Endodermal cell (in vitro differentiated cells): Measurements from ENCODE around the gene TNFAIP8L1. TPM values are rescaled to one million over a fixed set of nuclear protein-coding genes. Genes with fewer than 3 reads are reported as not detected.

Source experiments
- DNase-seq: peaks from one replicate; pipeline ENCODE4 v3.0.0-alpha.2; 2017
- H3K27ac ChIP-seq: 2 replicates; pipeline ENCODE4 v1.5.1; 2013; ENCODE audit warnings: mild to moderate bottlenecking, low read depth, low read length, moderate library complexity
- H3K27me3 ChIP-seq: 2 replicates; pipeline ENCODE4 v1.6.1; 2013; ENCODE audit warnings: mild to moderate bottlenecking, low read length, moderate library complexity; ENCODE audit not compliant: insufficient read depth, control insufficient read depth, poor library complexity, severe bottlenecking
- H3K36me3 ChIP-seq: 2 replicates; pipeline ENCODE4 v1.7.0; 2013; ENCODE audit warnings: mild to moderate bottlenecking, low read length, moderate library complexity; ENCODE audit not compliant: control insufficient read depth, insufficient read depth
- H3K4me1 ChIP-seq: one replicate; pipeline ENCODE4 v1.7.0; 2013; ENCODE audit warnings: low read length; ENCODE audit not compliant: control insufficient read depth, insufficient read depth
- H3K4me3 ChIP-seq: 2 replicates; pipeline ENCODE4 v1.5.1; 2013; ENCODE audit warnings: mild to moderate bottlenecking, low read length, moderate library complexity
- H3K9ac ChIP-seq: 2 replicates; pipeline ENCODE4 v1.6.1; 2013; ENCODE audit warnings: mild to moderate bottlenecking, low read length, moderate library complexity; ENCODE audit not compliant: poor library complexity, severe bottlenecking; ENCODE audit errors: extremely low read depth
- H3K9me3 ChIP-seq: 2 replicates; pipeline ENCODE4 v1.6.1; 2013; ENCODE audit warnings: mild to moderate bottlenecking, low read length, moderate library complexity; ENCODE audit not compliant: control insufficient read depth
- H3K27ac Mint-ChIP-seq: 2 replicates; pipeline ENCODE4 v1.8.0; 2020; ENCODE audit warnings: mixed read lengths
- H3K27me3 Mint-ChIP-seq: 2 replicates; pipeline ENCODE4 v1.8.0; 2021; ENCODE audit warnings: mild to moderate bottlenecking, mixed read lengths; ENCODE audit not compliant: insufficient read depth
- H3K36me3 Mint-ChIP-seq: 2 replicates; pipeline ENCODE4 v1.8.0; 2020; ENCODE audit warnings: low read depth, mixed read lengths
- H3K4me1 Mint-ChIP-seq: 2 replicates; pipeline ENCODE4 v1.8.0; 2020; ENCODE audit warnings: mixed read lengths
- H3K4me3 Mint-ChIP-seq: 2 replicates; pipeline ENCODE4 v1.8.0; 2020; ENCODE audit warnings: mild to moderate bottlenecking, moderate library complexity, mixed read lengths
- H3K9me3 Mint-ChIP-seq: 2 replicates; pipeline ENCODE4 v1.8.0; 2020; ENCODE audit warnings: mild to moderate bottlenecking, mixed read lengths
- WGBS, 2 experiments: methylation state at CpG; one replicate each; pipeline versions ENCODE4 v1.1.5 to v1.1.7; 2013; ENCODE audit warnings: missing lambda C conversion rate in 2 of 2, mixed read lengths in 1 of 2; ENCODE audit not compliant: insufficient coverage in 1 of 2, insufficient read length in 1 of 2; 5-methylcytosine and 5-hydroxymethylcytosine counted together
- total RNA-seq, 2 donors: library from RNA; stranded (reverse); fragmentation: NEBNext Ultra II Directional in 1 of 2; extraction: Animal tissue kit (Norgen Biotek cat#: 25700) in 1 of 2; gene quantifications; 2 replicates in 1 of 2; 3 replicates in 1 of 2; pipeline ENCODE4 v1.2.1, GENCODE V29; 2021
- TF ChIP-seq, protein P1 (sequence below): fragments of 200-600 bp; sonication (generic); conservative IDR thresholded peaks from 2 replicates; pipeline ENCODE4 v1.5.0; 2021; ENCODE audit warnings: antibody characterized with exemption, mild to moderate bottlenecking

TNFAIP8L1 gene
- total RNA-seq, 2 donors from 2014 or later = 18.1 to 25.5 TPM

- no peak overlapping the region for H3K27ac Mint-ChIP-seq
- no peak overlapping the region for H3K4me3 Mint-ChIP-seq
- peaks cover 3% of the 10 kb centered on the region for H3K4me1 Mint-ChIP-seq
- DNase-seq = no peak
- H3K9ac ChIP-seq = no peak overlapping the region
- H3K4me1 ChIP-seq = no peaks in the 10 kb centered on the region
- H3K27me3 ChIP-seq = no peaks in the 10 kb centered on the region
- H3K9me3 ChIP-seq = no peaks in the 10 kb centered on the region
- H3K36me3 Mint-ChIP-seq = peaks cover 68% of the 10 kb centered on the region
- peaks cover 52% of the 10 kb centered on the region for H3K36me3 ChIP-seq
- no peaks in the 10 kb centered on the region for H3K27me3 Mint-ChIP-seq
- H3K27ac ChIP-seq = no peak overlapping the region
- WGBS, 2 experiments = 96 to 98% methylated on average over 5 to 9 of the region's 9 CpGs
- H3K9me3 Mint-ChIP-seq = no peaks in the 10 kb centered on the region
- TF ChIP-seq, protein P1, sequence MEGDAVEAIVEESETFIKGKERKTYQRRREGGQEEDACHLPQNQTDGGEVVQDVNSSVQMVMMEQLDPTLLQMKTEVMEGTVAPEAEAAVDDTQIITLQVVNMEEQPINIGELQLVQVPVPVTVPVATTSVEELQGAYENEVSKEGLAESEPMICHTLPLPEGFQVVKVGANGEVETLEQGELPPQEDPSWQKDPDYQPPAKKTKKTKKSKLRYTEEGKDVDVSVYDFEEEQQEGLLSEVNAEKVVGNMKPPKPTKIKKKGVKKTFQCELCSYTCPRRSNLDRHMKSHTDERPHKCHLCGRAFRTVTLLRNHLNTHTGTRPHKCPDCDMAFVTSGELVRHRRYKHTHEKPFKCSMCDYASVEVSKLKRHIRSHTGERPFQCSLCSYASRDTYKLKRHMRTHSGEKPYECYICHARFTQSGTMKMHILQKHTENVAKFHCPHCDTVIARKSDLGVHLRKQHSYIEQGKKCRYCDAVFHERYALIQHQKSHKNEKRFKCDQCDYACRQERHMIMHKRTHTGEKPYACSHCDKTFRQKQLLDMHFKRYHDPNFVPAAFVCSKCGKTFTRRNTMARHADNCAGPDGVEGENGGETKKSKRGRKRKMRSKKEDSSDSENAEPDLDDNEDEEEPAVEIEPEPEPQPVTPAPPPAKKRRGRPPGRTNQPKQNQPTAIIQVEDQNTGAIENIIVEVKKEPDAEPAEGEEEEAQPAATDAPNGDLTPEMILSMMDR = no peak
- no peak overlapping the region for H3K4me3 ChIP-seq
Measured at GRCh38 chr19:4704317-4704673, 65.0 kb downstream of the TNFAIP8L1 start.

Other genes with a start within 250 kb of the TNFAIP8L1 start
- 10 to 100 TPM; 76.8 to 77.0 TPM for gene SH3GL1, start 239.0 kb upstream of the TNFAIP8L1 start, total RNA-seq
- 10 to 100 TPM; 70.7 to 76.9 TPM for gene CHAF1A, start 236.9 kb upstream of the TNFAIP8L1 start, total RNA-seq
- 10 to 100 TPM; 31.2 to 36.9 TPM for gene UBXN6, start 181.7 kb upstream of the TNFAIP8L1 start, total RNA-seq
- 100 to 1,000 TPM; 117 TPM for gene HDGFL2, start 167.2 kb upstream of the TNFAIP8L1 start, total RNA-seq
- gene PLIN4, start 121.0 kb upstream of the TNFAIP8L1 start, total RNA-seq = under 1 TPM; 0.33 to 0.66 TPM
- gene PLIN5, start 104.3 kb upstream of the TNFAIP8L1 start, total RNA-seq = 1 to 10 TPM; 3.7 to 3.9 TPM
- 1 to 10 TPM in 1 of 2 donors, under 1 TPM in 1; 0.86 to 1.4 TPM for gene LRG1, start 99.5 kb upstream of the TNFAIP8L1 start, total RNA-seq
- gene SEMA6B, start 79.8 kb upstream of the TNFAIP8L1 start, total RNA-seq = 10 to 100 TPM; 28.9 to 67.8 TPM
- 10 to 100 TPM; 58.7 to 64.0 TPM for gene MYDGF, start 30.8 kb downstream of the TNFAIP8L1 start, total RNA-seq
- gene DPP9, start 84.3 kb downstream of the TNFAIP8L1 start, total RNA-seq = 10 to 100 TPM; 36.8 to 48.8 TPM
- 10 to 100 TPM; 15.8 to 16.0 TPM for gene FEM1A, start 152.2 kb downstream of the TNFAIP8L1 start, total RNA-seq
- gene TICAM1, start 192.2 kb downstream of the TNFAIP8L1 start, total RNA-seq = 1 to 10 TPM; 2.9 to 4.6 TPM
- gene PLIN3, start 228.2 kb downstream of the TNFAIP8L1 start, total RNA-seq = 10 to 100 TPM; 80.0 to 80.9 TPM